Neutrophil (primary cell): ENCODE results near the gene OBI1.

ENCODE experiments used
- H3K27ac ChIP-seq: fragments of 200-600 bp; sonication (generic); 2 replicates; pipeline ENCODE4 v1.5.1; 2016; ENCODE audit warnings: mild to moderate bottlenecking, moderate library complexity
- H3K27me3 ChIP-seq: fragments of 200-600 bp; sonication (generic); 2 replicates; pipeline ENCODE4 v1.6.0; 2016; ENCODE audit warnings: mild to moderate bottlenecking
- H3K36me3 ChIP-seq: fragments of 200-600 bp; sonication (generic); 2 replicates; pipeline ENCODE4 v1.5.1; 2017
- H3K4me1 ChIP-seq, 2 experiments: fragments of 200-600 bp in 1 of 2; sonication (generic) in 1 of 2; 1 replicate in 1 of 2; 2 replicates in 1 of 2; pipeline versions ENCODE4 v1.5.1 to v1.6.1; 2013 to 2016; ENCODE audit warnings: low read depth in 1 of 2, low read length in 1 of 2, mild to moderate bottlenecking in 1 of 2, moderate library complexity in 1 of 2; ENCODE audit not compliant: control insufficient read depth in 1 of 2, insufficient read depth in 1 of 2
- H3K4me3 ChIP-seq, 2 experiments: fragments of 200-600 bp in 1 of 2; sonication (generic) in 1 of 2; 1 replicate in 1 of 2; 2 replicates in 1 of 2; pipeline ENCODE4 v1.5.1; 2013 to 2016; ENCODE audit warnings: low read depth in 1 of 2, low read length in 1 of 2, mild to moderate bottlenecking in 1 of 2, moderate library complexity in 1 of 2
- H3K9me3 ChIP-seq: fragments of 200-600 bp; sonication (generic); 2 replicates; pipeline ENCODE4 v1.5.1; 2016
- TF ChIP-seq, protein P1 (sequence below): fragments of 200-600 bp; sonication (generic); IDR thresholded peaks from 2 replicates; pipeline ENCODE4 v1.5.1; 2016; ENCODE audit warnings: antibody characterized with exemption

Gene OBI1

DNA sequence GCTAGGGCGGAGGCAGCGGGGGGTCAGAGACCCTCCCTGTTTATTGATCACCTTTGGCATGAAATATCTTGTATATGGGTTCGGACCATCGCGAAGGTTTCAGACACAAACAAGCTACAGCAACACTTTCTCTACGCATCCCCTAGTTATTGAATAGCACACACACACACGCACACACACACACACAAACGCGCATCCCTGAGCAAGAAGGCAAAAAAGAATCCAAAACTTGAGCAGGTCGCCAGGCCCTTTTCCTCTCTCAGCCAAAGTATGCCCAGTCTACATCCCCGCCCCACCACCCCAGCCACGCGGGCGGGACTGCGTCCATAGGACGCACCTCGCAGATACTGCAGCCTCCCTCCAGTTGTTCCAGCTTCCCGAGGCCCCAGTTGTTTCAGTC is 71.6 kb downstream of the OBI1 start:
- Histone ChIP-seq H3K9me3 (no peaks in the 10 kb centered on the region), H3K4me1 (no peaks in the 10 kb centered on the region), H3K4me3 (no peak overlapping the region), H3K36me3 (no peaks in the 10 kb centered on the region), H3K27ac (no peak overlapping the region), H3K27me3 (peaks cover 100% of the 10 kb centered on the region)
- TF ChIP-seq, protein P1, sequence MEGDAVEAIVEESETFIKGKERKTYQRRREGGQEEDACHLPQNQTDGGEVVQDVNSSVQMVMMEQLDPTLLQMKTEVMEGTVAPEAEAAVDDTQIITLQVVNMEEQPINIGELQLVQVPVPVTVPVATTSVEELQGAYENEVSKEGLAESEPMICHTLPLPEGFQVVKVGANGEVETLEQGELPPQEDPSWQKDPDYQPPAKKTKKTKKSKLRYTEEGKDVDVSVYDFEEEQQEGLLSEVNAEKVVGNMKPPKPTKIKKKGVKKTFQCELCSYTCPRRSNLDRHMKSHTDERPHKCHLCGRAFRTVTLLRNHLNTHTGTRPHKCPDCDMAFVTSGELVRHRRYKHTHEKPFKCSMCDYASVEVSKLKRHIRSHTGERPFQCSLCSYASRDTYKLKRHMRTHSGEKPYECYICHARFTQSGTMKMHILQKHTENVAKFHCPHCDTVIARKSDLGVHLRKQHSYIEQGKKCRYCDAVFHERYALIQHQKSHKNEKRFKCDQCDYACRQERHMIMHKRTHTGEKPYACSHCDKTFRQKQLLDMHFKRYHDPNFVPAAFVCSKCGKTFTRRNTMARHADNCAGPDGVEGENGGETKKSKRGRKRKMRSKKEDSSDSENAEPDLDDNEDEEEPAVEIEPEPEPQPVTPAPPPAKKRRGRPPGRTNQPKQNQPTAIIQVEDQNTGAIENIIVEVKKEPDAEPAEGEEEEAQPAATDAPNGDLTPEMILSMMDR = no peak

DNA sequence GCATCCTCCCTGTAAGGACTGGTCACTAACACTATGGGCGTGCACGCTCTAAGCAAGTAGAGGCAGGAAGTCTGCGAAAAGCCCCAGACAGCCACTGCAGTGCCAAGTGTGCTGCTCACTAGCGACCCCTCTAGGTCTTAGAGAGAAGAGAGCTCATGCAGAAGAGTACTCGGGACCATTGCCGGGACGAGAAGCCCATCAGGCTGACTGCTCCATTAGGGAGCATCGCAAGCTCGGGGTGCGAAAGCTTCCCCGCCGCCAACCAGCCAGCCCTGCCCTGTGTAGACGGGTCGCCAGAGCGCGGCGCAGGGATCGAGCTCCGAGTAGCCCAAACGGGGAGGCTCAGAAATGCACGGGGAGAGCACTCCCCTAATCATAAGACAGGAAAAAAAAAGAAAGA is 72.2 kb downstream of the OBI1 start:
- Histone ChIP-seq H3K27ac (no peak overlapping the region), H3K36me3 (no peaks in the 10 kb centered on the region), H3K27me3 (peaks cover 100% of the 10 kb centered on the region), H3K9me3 (no peaks in the 10 kb centered on the region), H3K4me1 (no peaks in the 10 kb centered on the region), H3K4me3 (no peak overlapping the region)
- TF ChIP-seq, protein P1 = no peak

DNA sequence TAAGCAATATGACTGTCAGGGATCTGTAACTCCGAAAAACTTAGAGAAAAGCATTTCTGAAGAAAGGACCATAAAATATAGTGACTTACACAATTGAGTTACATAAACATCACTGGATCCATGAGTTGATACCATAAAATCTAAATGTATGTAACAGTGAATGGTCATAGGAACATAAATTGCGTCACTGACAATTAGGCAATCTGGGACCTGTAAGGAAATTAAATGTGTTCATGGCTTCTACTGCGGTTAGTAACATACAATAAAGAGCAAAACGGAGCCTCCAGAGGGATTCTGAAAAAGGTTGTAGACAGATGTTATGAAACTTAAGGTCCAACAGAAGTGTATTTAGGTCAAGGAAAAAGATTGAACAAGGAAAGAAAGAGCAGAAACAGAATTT is 82.7 kb downstream of the OBI1 start:
- H3K4me3 ChIP-seq = no peak overlapping the region
- peaks cover 21% of the 10 kb centered on the region for H3K27me3 ChIP-seq
- no peaks in the 10 kb centered on the region for H3K4me1 ChIP-seq
- TF ChIP-seq, protein P1 = no peak
- H3K27ac ChIP-seq = no peak overlapping the region
- no peaks in the 10 kb centered on the region for H3K36me3 ChIP-seq
- no peaks in the 10 kb centered on the region for H3K9me3 ChIP-seq

DNA sequence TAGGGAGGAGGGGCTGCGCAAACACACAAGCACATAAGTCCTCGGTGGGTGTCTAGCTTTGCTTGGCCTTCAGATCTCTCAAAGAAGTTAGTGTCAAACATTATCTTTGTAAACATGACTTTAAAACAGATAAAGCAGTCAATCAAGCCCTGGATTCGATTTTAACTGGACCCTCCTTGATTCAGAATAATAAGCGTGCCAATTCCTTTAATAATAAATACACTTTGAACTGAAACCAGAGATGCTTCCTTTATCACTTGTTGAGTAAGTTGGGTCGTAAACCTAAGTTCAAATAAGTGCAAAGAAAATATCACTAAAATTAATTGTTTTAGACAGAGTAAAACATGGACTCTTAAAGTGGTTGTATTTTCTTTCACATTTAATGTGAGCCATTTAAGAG is 86.5 kb downstream of the OBI1 start:
- Histone ChIP-seq H3K4me3 (no peak overlapping the region), H3K27ac (no peak overlapping the region), H3K4me1 (no peaks in the 10 kb centered on the region), H3K9me3 (no peaks in the 10 kb centered on the region), H3K27me3 (no peaks in the 10 kb centered on the region), H3K36me3 (no peaks in the 10 kb centered on the region)
- TF ChIP-seq, protein P1 = no peak

DNA sequence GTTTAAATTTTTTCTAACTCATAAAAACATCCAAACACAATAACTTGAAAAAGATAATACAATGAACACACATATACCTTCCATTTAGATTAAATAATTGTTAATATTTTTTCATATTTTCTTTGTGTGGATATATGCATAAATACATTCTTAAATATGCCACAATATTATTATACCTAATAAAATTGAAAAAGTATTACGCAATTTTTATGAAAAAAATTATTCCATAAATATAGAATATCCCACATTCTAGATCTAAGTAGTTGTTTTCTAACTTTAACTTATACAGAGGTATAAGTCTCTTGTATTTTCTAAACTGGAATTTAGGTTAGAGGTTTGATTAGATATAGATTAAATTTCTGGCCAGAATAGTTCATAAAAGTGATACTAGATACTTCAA is 89.9 kb downstream of the OBI1 start:
- TF ChIP-seq, protein P1 = no peak
- Histone ChIP-seq H3K27me3 (no peaks in the 10 kb centered on the region), H3K27ac (no peak overlapping the region), H3K36me3 (no peaks in the 10 kb centered on the region), H3K9me3 (no peaks in the 10 kb centered on the region), H3K4me3 (no peak overlapping the region), H3K4me1 (no peaks in the 10 kb centered on the region)

DNA sequence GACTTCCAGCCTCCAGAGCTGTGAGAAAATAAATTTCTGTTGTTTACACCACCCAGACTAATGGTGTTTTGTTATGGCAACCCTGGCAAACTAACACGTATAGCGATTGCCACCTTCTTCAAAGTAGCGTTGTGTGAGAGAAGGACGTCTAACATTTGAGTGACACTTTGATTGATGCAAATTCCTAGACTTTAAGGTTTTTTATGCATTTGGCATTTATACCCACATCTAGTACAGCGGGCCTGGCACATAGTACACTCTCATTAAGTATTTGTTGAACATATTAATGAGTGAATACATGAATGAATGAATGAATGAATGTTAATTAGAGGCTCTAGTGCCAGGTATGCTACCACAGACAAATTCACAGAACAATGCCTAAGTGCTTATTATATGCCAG is 92.3 kb downstream of the OBI1 start:
- Histone ChIP-seq H3K4me3 (no peak overlapping the region), H3K27ac (no peak overlapping the region), H3K36me3 (no peaks in the 10 kb centered on the region), H3K9me3 (no peaks in the 10 kb centered on the region), H3K27me3 (no peaks in the 10 kb centered on the region), H3K4me1 (no peaks in the 10 kb centered on the region)
- TF ChIP-seq, protein P1 = no peak
